ENCODE data around the gene ASAP2. TPM values are rescaled to one million over a fixed set of nuclear protein-coding genes. Genes with fewer than 3 reads are reported as not detected.

Gene ASAP2
- total and polyA plus RNA-seq, 2 donors (not counting 1 experiment from before 2014, with no cell fraction given), result 0.04 TPM; not detected in 1

- DNase-seq (no peak), ATAC-seq (ENCODE audit: low read depth) (no peak)
- H4K20me1 ChIP-seq (ENCODE audit: control insufficient read depth, insufficient read depth, low read length, poor library complexity, severe bottlenecking), result no peaks in the 10 kb centered on the region
- Mint-ChIP-seq H3K9me3 (ENCODE audit: insufficient read depth) (no peaks in the 10 kb centered on the region), H3K4me3 (no peak overlapping the region), H3K27me3 (peaks cover 44% of the 10 kb centered on the region), H3K27ac (no peak overlapping the region), H3K4me1 (no peaks in the 10 kb centered on the region)
- ChIA-PET CTCF (no interaction called here), POLR2A (no interaction called here)
- H3K4me3 ChIP-seq (ENCODE audit: control extremely low read depth in 1 of 5, extremely low read depth in 1 of 5, insufficient read depth in 1 of 5, low read depth in 2 of 5, low read length in 4 of 5), result no peak overlapping the region
- H3K27me3 ChIP-seq (replicated peaks in 1 of 4; ENCODE audit: control extremely low read depth in 1 of 4, control insufficient read depth in 3 of 4, insufficient read depth in 4 of 4, low read length in 3 of 4), result peaks cover 0 to 7% (median 0%) of the 10 kb centered on the region in 4 experiments
- H3K4me2 ChIP-seq (replicated peaks; ENCODE audit: low read depth, low read length, poor library complexity, severe bottlenecking), result no peak overlapping the region
- TF ChIP-seq CTCF (IDR thresholded peaks at IDR 0.05) (no peak), EZH2 (IDR thresholded peaks at IDR 0.05; ENCODE audit: borderline replicate concordance, insufficient read depth, low read depth, low read length, poor library complexity, severe bottlenecking) (no peak)
- WGBS (ENCODE audit: insufficient coverage), result 87% methylated on average over 2 of the region's 4 CpGs
- no peak overlapping the region for H3K9ac ChIP-seq (ENCODE audit: low read length)
- H3K79me2 ChIP-seq (ENCODE audit: control insufficient read depth, insufficient read depth, low read length), result no peaks in the 10 kb centered on the region
- no peak overlapping the region for H3K27ac ChIP-seq (ENCODE audit: low read length in 2 of 2)
- H2AFZ ChIP-seq (ENCODE audit: insufficient read depth, low read depth, low read length, poor library complexity, severe bottlenecking), result no peak overlapping the region
- H3K4me1 ChIP-seq (ENCODE audit: control insufficient read depth in 2 of 2, insufficient read depth in 2 of 2, low read length in 2 of 2), result no peaks in the 10 kb centered on the region
- no peaks in the 10 kb centered on the region for H3K36me3 ChIP-seq (replicated peaks in 1 of 2; ENCODE audit: control extremely low read depth in 1 of 2, control insufficient read depth in 1 of 2, extremely low read depth in 1 of 2, insufficient read depth in 2 of 2, low read length in 1 of 2)
- intact Hi-C loops (cut with micrococcal nuclease), result no loop called here
- H3K9me3 ChIP-seq (ENCODE audit: control extremely low read depth in 1 of 3, control insufficient read depth in 2 of 3, insufficient read depth in 1 of 3, low read length in 2 of 3), result no peaks in the 10 kb centered on the region
These were observed 21.6 kb downstream of the ASAP2 start for GRCh38 chr2:9228088-9228751.

- Mint-ChIP-seq H3K4me3 (no peak overlapping the region), H3K27ac (no peak overlapping the region), H3K27me3 (peaks cover 44% of the 10 kb centered on the region), H3K9me3 (ENCODE audit: insufficient read depth) (no peaks in the 10 kb centered on the region), H3K4me1 (no peaks in the 10 kb centered on the region)
- Histone ChIP-seq H4K20me1 (ENCODE audit: control insufficient read depth, insufficient read depth, low read length, poor library complexity, severe bottlenecking) (no peaks in the 10 kb centered on the region), H3K27me3 (replicated peaks in 1 of 4; ENCODE audit: control extremely low read depth in 1 of 4, control insufficient read depth in 3 of 4, insufficient read depth in 4 of 4, low read length in 3 of 4) (peaks cover 0 to 7% (median 0%) of the 10 kb centered on the region in 4 experiments), H3K79me2 (ENCODE audit: control insufficient read depth, insufficient read depth, low read length) (no peaks in the 10 kb centered on the region), H3K4me3 (ENCODE audit: control extremely low read depth in 1 of 5, extremely low read depth in 1 of 5, insufficient read depth in 1 of 5, low read depth in 2 of 5, low read length in 4 of 5) (no peak overlapping the region), H2AFZ (ENCODE audit: insufficient read depth, low read depth, low read length, poor library complexity, severe bottlenecking) (no peak overlapping the region), H3K4me1 (ENCODE audit: control insufficient read depth in 2 of 2, insufficient read depth in 2 of 2, low read length in 2 of 2) (no peaks in the 10 kb centered on the region), H3K27ac (ENCODE audit: low read length in 2 of 2) (no peak overlapping the region), H3K9me3 (ENCODE audit: control extremely low read depth in 1 of 3, control insufficient read depth in 2 of 3, insufficient read depth in 1 of 3, low read length in 2 of 3) (no peaks in the 10 kb centered on the region), H3K9ac (ENCODE audit: low read length) (no peak overlapping the region), H3K4me2 (replicated peaks; ENCODE audit: low read depth, low read length, poor library complexity, severe bottlenecking) (no peak overlapping the region), H3K36me3 (replicated peaks in 1 of 2; ENCODE audit: control extremely low read depth in 1 of 2, control insufficient read depth in 1 of 2, extremely low read depth in 1 of 2, insufficient read depth in 2 of 2, low read length in 1 of 2) (no peaks in the 10 kb centered on the region)
- DNase-seq (no peak), ATAC-seq (ENCODE audit: low read depth) (no peak)
- CTCF ChIA-PET, result no interaction called here
- no peak for TF ChIP-seq CTCF (IDR thresholded peaks at IDR 0.05)
- no peak for TF ChIP-seq EZH2 (IDR thresholded peaks at IDR 0.05; ENCODE audit: borderline replicate concordance, insufficient read depth, low read depth, low read length, poor library complexity, severe bottlenecking)
- POLR2A ChIA-PET, result no interaction called here
- intact Hi-C loops (cut with micrococcal nuclease), result no loop called here
- 97% methylated on average over 14 of the region's 15 CpGs for WGBS (ENCODE audit: insufficient coverage)
These were observed 22.3 kb downstream of the ASAP2 start for GRCh38 chr2:9228781-9229469.
